T-helper 2 cell (primary cell): ENCODE data around the gene PPP1R37.
"Not testable (repeated sequence)": the region's sequence is repeated elsewhere in the genome, so short reads cannot be mapped to it uniquely, and the experiment has no call there.

ENCODE experiments used
- DNase-seq, 5 experiments: peaks; one replicate each; pipeline versions ENCODE4 v3.0.0 to v3.0.0-alpha.2; 2012 to 2022

PPP1R37 gene

DNA sequence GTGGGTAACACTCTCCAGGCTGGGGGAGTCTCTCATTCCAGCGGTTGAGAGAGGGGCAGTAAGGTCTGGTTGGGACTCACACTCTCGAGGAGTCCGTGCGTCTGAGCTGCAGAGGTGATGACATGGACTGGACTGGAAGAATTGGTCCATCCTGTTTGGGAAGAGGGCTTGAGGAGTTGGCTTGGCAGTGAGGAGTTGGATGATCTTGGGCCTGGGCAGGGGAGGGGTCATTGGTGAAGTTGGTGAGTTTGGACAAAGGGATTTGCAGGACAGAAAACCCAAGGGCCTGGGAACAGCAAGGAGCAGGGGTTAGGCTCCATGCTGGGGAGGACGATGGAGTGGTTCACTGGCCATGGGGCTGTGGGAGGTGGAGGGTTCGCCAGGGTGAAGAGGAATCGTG lies 3.7 kb downstream of the PPP1R37 start:
- no peak for DNase-seq

DNA sequence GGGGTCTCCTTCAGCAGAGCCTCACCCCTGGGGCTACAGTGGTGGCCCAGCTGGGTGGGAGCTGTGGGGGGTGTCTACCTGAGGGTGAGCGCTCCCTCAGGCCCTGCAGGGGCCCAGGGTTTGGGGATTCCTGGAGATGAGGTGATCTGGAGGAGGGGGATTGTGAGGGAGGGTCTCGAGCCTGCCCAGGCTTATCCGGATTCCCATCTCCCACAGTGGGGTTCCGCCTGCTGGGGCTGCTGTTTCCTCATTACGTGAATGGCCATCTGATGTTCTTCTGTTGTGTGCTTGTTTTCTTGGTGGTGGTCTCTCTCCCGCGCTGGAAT lies 4.4 kb downstream of the PPP1R37 start:
- DNase-seq, result no peak

DNA sequence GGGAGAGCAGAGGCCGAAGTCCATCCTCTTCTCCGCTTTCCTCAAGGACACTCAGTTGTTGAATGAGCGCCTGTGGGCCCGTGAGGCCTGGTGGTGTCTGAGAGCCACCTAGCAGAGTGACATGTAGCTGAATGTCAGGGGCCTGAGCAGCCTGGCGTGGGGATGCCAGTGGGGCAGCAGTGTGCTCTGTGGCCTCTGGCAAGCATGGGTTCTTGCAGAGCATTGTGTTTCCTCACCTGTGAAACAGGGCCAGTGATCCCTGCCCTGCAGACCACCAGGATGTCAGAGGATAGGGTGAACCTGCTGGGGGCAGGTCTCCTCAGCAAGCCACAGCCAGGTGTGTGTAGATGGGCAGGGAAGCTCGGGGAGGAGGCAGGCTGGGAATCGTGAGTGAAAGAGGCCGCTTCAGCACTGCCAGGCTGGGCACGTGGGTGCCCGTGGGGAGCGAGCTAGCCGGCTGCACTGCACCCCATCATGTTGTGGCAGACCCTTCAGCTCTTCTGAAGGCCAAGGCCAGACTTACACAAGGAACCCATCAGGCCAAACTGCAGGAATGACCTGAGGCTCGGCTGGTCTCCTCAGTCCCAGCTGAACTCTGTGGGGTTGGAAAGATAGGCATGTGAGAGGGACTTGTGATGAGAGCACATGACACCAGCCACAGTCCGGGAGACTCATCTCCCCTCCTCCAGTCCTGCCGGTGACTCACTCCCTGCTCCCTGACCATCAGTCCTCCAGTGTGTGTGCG lies 5.0 kb downstream of the PPP1R37 start:
- DNase-seq, result no peak

DNA sequence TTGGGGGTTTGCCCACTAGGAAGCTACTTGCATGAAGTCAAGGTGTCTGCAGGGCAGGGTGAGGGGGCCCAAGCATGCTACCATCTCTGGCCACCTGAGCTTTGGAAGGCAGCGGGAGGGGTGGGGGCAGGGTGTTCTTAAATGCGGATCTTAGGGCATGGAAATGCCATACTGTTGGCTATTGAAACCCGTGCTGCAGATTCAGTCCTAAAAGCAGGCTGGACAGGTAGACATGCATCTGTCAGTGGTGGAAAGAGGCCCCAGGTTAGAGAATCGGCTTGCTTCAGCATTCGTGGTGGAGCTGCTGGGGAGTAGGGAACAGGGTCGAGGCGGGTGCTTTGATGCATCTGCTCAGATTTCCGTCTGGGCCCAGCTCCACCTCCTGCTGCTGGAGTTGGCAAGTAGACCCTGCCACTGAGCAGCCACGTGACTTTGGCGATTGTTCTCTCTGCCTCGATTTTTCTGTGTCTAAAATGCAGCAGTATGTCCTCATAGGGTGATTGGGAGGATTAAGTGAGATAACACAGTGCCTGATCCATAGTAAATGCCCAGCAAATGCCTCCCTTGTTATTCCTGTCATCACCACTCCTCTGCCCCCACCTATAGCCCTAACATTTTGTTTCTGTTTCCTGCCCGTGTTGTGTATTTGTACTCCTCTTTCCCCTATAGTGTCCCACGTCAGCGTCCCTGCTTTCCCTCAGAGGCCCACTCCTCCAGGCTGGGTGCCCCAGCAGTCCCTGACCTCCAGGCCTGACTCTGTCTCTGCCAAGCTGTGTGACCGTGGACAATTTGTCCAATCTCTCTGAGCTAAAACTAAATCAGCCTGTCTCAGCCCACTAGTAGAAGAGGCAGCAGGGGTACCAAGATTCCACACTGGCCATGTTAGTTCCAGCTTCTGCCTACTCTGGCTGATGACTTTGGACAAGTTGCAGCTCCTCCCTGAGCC lies 5.8 kb downstream of the PPP1R37 start:
- DNase-seq, result no peak

DNA sequence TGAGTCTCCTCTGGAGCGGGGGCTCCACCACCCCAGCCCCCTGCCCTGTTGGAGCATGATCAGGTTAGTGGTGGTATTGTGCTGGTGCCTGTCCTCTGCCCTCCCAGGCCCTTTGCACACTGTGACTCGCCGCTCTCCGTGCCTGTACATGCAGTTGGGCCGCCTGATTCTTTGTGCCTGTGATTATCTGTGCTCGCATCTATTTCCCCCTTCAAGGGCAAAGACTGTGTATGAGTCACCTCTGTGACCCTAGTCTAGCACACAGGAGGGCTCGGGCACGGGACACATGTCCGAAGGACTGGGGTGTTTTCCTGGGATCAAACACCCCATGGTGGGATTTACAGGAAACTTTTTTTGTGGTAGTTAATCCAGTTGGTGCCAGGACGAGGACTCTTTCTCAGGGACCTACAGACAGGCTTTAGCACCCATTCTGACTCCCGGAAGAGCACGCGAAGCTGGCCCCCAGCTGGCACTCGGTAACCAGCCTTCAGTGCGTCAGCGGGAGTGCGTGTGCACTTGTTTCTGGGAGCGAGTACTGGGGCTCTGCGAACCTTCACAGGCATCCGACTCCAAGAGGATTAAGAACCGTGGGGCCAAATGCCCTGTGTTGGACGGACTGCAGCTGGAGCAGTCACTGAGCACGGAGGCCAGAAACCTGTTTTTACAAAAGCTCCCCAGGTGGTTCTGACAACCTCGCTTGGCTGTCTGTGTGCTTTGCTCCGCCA lies 6.7 kb downstream of the PPP1R37 start:
- DNase-seq, result no peak

DNA sequence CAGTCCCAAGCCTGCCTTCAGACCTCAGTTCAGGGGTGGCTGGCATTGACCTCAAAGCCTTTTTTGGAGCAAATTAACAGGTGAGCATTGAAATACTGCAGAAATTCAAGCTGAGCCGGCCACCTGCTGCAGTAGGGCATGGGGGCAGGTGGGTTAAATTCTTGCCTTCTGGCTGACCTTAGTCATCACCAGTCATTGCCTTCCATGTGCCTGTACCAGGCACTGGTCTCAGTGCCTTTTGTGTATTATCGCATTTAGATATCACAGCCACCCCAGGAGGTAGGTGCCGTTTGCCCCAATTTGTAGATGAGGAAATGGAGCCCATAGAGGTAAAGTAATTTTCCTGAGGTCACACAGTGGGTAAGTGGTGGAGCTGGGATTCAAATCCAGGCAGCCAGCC lies 7.2 kb downstream of the PPP1R37 start:
- DNase-seq, result no peak

DNA sequence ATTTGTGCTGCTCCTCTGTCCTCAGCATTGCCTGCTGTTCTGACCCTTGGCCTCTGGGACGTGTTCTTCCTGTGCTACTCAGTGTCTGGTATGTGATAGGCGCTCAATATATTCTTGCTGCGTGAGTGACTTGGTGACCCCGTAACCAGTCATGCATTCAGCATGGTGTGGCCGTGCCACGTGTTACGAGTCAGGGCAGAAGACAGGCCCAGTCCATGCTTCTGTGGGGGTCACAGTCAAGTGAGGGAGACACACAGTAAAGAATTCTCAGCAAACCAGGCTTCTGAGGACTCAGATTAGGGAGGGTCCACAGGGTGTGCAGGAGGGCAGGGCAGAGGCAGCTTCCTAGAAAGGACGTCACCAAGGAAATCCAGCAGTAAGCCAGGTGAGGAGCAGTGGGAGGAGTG lies 7.9 kb downstream of the PPP1R37 start:
- no peak for DNase-seq

DNA sequence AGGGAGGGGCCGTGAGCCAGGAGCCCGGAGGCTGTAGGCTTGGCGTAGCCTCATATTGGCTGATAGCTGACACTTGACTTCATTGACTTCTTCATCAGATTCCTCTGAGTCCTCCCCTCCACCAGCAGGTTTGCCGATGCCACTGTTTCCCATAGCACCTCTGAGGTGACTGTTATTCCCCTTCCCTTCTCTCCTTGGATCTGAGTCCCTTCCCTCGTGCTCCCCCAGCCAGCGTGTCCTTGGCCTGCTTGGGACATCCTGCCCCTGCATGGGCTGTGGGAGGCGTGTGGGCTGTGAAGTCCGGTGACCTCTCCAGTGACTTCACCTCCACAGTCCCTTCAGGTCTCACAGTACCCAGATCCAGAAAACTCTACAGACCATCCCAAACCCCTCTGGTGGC lies 8.8 kb downstream of the PPP1R37 start:
- DNase-seq, result no peak

DNA sequence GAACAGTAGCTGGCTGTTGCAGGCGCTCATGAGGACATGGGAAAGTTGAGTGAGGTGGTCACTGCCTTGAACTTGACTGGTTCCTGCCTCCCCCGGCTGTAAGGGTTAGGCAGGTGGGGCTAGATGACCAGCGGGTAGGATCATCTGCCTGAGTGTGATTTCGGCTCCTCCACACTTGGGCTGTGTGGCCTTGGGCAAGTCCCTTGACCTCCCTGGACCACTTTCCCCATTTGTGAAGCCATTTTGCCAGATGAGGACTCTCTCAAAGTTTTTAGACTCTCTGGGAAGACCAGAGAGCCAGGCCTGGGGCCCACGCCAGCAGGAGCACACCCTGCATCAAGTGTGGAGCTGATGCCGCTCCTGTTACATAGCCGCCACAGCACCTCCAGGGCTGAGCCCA lies 9.5 kb downstream of the PPP1R37 start:
- no peak for DNase-seq

DNA sequence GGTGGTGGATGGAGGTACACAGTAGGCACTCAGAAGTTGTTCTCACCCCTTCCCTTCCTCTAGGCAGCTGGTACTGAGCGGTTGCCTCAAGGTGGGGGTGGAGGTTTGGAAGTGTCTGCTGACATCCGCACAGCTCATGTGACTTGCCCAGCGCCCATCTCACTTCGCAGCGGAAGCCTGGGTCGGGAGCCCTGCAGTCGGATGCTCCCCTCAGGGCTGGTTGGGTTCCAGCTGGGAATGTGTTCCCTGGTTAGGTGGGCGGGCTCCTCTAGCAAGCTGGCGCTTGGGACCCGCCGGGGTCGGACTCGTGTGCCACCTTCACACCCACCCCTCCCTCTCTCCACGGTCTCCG lies 10.2 kb downstream of the PPP1R37 start:
- peak in 2 of 5 experiments; percentile 33 to 74 for DNase-seq

DNA sequence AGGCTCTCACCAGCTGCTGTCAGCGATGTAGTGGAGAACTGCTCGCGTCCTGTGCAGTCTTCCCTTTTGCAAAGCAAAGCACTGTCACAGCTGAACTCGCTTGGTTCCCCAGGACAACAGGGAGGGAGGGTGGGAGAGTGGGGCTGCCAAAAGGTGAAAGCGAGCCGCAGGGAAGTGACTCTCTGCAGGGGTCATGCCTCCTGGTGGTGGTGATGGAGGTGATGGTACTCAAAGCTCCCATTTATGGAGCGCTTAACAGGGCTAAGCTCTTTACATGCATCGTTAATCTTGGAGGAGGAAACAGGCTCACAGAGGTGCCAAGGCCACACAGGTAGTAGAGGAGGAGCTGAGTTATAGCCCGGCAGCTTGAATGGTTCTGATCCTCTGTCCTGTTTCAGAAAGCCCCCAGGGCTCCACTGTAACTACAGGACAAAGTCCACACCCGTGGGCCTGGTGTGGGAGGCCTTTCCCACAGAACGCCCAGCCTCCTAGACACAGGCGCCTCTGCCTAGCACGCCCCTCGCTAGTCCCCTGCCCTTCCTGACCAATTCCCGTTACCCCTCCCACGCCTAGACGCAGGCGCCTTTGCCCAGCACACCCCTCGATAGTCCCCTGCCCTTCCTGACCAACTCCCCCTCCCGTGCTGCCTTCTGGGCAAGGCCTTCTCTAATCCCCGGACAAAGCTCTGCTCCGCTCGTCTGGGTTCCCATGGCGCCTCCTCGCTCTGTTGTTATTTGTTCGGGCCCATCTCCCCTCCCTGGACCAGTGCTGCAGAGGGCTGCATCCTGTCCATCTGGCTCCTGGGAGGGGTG lies 10.7 kb downstream of the PPP1R37 start:
- DNase-seq, result no peak

DNA sequence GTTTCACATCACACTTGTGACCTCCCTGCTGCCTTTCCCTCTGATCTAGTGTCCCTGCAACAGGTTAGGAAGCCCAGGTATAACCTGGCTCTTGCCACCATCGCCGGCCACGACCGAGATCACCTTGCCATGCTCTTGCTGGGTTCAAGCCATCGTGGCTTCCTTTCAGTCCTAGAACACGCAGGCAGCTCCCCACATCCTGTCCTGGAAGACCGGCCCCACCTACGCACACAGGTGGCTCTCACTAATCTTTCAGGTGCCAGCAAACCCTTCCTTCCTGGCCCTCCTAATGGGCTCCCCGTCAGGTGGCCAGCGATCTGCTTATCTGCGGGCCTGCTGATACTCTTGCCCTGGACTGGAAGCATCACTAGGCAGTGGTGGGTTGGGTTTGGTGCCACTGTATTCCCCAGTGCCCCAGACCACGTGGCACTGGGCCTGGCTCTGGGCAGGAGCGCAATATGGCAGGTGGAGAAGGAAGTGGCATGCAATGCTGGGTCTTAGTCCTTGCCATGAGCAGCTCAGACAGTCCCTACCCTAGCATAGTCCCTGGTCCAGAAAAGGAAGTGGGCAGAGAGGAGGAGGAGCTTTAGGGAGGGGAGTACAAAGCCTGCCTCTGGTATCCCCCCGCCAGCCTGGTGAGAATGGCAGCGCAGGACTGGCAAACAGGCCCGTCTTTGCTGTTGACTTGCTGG lies 11.8 kb downstream of the PPP1R37 start:
- no peak for DNase-seq

DNA sequence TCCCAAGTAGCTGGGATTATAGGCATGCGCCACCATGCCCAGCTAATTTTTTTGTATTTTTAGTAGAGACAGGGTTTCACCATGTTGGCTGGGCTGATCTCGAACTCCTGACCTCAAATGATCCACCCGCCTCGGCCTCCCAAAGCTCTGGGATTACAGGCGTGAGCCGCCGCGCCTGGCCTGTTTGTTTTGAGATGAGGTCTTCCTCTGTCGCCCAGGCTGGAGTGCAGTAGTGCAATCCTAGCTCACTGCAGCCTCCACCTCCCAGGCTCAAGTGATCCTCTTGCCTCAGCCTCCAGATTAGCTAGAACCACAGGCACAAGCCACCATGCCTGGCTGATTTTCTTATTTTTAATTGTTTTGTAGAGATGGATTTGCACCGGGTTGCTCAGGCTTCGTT lies 13.4 kb downstream of the PPP1R37 start:
- not testable (repeated sequence) for DNase-seq

DNA sequence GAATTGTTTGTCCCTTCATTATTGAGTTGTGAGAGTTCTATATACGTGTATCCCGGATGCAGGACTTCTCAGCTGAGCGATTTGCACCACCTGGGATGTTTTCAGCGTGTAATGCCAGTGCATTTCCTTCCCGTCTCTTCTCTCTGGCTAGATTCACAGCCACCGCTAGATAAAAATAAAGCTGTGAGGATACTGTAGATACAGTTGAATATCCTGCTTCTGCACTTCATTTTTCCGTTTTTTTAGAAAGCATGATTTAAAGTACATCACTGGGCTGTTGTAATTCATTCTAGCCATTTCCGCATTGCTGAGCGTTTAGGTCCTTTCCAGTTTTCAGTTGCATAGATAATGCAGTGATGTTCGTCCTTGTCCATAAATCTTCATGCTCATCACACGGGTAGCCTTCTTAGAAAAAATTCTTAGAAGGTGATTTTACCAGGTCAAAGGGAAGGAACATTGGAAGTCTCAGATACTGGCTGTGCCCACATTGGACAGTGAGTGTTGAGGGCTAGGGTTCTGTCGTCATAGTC lies 14.7 kb downstream of the PPP1R37 start:
- DNase-seq, result no peak

DNA sequence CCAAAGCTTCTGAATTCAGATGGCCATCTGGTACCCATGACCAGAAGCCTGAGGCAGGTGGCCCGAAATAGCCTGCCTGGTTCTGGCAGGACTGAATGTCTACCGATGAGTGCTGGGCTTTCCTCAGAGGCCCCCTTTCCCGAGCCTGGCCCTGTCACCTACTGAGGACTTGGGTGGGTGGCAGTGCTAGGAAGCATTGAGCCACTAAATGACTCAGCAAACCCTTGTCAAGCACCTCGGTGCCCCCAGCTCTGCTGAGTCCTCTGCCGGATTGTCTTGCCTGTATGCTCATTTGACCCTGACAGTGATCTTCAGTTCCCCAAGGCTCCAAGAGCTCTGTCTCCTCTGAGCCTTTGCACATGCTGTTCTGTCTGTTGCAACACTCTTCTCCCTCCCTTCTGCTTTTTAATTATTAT lies 17.9 kb downstream of the PPP1R37 start:
- DNase-seq, result no peak

DNA sequence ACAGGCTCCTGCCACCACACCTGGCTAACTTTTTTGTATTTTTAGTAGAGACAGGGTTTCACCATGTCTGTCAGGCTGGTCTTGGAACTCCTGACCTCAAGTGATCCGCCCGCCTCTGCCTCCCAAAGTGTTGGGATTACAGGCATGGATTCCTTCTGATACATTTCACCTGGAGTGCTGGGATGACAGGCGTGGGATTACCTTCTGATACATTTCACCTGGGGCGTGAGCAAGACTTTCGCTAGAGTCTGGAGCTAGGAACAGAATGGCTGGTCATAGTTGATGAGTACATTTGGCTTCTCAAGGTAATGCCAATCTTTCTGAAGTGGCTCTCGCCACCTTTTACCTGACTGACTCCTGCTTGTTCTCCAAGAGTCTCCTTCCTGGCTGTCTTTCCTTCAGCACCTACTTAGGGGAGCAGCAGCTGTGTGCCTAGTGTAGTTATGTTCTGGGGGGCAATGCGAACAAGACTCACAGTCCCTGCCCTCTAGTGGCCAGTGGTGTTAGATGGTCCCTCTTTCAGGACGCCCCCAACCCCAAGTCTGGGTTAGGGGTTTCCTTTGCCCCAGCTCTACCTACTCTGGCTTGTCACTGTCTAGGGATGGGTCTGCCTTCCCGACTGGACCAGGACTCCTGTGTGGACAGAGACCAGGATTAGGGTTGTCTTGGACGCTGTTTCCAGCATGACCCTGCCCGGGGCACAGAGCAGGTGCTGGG lies 19.3 kb downstream of the PPP1R37 start:
- no peak for DNase-seq

DNA sequence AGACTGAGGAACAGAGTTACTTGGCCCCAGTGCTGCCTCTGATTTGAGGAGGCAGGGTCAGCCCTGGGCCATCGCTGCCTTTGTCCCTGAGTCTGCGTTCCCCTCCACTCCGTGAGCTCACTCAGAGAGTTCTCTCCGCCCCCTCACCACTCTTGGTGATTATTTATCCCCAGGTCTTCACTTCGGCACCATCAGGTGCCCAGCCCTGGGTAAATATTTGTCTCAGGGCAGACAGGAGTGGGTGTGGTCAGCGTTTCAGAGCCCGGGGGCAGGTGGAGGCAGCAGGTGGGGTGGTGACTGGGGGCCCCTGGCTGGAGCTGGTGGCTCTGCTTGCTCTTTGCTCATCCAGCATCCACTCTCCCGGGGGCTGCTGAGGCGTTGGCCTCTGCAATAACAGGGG lies 20.6 kb downstream of the PPP1R37 start:
- no peak for DNase-seq

DNA sequence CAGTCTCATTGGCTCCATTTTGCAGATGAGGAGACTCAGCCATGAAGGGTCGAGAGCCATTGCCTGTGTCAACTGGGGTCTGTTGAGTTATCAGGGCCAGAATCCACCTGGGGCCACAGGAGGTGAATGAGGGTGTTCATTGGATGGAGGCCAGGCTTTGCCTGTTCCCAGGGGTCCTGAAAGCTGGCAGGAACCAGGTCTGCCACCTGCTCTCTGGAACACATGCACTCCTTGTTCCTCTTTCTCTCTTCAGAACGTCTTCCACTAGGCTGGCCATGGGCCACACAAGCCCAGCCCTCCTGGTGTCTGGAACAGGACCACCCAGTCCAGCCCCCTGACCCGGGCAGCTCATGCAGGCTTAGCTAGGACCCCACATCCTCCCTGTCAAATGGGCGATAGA lies 21.1 kb downstream of the PPP1R37 start:
- DNase-seq, result no peak

DNA sequence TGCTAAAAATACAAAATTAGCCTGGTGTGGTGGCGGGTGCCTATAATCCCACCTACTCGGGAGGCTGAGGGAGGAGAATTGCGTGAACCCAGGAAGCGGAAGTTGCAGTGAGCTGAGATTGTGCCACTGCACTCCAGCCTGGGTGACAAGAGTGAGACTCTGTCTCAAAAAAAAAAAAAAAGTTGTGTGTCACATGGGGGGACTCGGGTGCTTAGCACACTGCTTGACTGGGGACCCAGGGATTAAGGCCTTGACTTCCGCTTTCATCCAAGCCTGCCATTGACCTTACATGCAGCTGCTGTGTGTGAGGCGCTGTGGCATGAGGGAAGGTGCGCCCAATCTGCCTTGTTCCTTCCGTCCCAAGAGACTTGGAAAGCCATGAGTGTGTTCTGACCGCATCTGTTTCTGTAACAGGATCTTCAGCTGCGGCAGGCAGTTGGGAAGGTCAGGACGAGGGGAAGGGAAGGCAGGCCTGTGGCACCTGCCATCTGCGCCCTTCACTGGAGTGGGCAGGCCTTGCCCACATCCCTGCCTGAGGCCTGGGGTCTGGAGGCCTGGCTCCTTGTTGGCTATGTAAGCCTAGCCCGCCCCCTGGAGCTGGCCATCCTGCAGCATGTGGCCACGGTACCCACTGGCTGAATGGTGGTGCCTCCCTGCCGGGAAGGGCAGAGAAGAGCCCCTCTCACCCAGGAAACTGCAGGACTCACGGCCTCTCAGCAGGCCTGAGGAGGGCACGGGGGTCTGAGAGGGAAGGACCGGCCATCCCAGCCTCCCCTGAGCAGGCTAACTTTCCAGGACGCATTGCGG lies 23.0 kb downstream of the PPP1R37 start:
- DNase-seq, result no peak

DNA sequence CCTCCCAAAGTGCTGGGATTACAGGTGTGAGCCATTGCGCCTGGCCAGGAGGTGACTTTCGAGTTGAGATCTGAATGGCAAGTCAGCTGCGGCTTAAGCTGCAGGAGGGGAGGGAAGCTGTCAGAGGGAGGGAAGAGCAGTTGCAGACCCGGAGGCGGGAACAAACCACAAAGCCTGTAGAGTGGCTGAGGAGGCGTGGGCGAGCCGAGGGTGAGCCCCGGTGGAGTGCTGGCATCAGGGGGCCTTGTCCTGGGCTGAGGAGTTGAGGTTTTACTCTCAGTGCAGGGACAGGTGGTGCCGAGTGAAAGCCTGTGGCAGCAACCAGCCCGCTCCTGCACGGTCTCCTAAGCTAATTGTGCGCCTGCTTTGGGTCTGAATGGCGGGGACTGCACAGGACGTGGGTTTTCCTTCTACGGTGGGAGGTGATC lies 24.2 kb downstream of the PPP1R37 start:
- DNase-seq, result peak in 3 of 5 experiments; percentile 10 to 66 (median 35)
